ENCODE data around the gene ZKSCAN8. TPM values are rescaled to one million over a fixed set of nuclear protein-coding genes. Genes with fewer than 3 reads are reported as not detected.

Gene ZKSCAN8
- total RNA-seq, 4 donors from 2014 or later, result 7.6 to 23.0 (median 14.2) TPM

DNA sequence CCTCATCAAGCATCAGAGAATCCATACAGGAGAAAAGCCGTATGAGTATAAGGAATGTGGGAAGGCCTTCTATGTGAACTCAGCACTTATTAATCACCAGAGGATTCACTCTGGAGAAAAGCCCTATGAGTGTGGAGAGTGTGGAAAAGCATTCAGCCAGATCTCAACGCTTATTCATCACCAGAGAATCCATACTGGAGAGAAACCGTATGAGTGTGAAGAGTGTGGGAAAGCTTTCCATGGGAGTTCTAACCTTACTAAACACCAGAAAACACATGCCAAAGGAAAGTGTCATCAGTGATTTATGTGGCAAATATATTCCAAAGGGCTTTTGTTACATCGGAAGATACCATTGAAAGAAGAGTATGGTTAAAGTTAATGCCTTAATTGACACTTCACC, 25.4 kb downstream of the ZKSCAN8 start:
- Histone ChIP-seq H3K36me3 (no peaks in the 10 kb centered on the region), H3K27me3 (no peaks in the 10 kb centered on the region), H3K4me1 (no peaks in the 10 kb centered on the region), H3K4me3 (no peak overlapping the region), H3K9me3 (no peaks in the 10 kb centered on the region), H3K27ac (no peak overlapping the region)
- TF ChIP-seq POLR2AphosphoS5 (IDR thresholded peaks at IDR 0.05) (no peak), POLR2A (IDR thresholded peaks at IDR 0.05) (no peak), EP300 (IDR thresholded peaks at IDR 0.05) (no peak)
- TF ChIP-seq, protein P1, sequence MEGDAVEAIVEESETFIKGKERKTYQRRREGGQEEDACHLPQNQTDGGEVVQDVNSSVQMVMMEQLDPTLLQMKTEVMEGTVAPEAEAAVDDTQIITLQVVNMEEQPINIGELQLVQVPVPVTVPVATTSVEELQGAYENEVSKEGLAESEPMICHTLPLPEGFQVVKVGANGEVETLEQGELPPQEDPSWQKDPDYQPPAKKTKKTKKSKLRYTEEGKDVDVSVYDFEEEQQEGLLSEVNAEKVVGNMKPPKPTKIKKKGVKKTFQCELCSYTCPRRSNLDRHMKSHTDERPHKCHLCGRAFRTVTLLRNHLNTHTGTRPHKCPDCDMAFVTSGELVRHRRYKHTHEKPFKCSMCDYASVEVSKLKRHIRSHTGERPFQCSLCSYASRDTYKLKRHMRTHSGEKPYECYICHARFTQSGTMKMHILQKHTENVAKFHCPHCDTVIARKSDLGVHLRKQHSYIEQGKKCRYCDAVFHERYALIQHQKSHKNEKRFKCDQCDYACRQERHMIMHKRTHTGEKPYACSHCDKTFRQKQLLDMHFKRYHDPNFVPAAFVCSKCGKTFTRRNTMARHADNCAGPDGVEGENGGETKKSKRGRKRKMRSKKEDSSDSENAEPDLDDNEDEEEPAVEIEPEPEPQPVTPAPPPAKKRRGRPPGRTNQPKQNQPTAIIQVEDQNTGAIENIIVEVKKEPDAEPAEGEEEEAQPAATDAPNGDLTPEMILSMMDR (IDR thresholded peaks at IDR 0.05), result no peak
- DNase-seq (ENCODE audit: low spot score in 2 of 2), result no peak
- WGBS, result 78% methylated on average over 4 of the region's 4 CpGs

DNA sequence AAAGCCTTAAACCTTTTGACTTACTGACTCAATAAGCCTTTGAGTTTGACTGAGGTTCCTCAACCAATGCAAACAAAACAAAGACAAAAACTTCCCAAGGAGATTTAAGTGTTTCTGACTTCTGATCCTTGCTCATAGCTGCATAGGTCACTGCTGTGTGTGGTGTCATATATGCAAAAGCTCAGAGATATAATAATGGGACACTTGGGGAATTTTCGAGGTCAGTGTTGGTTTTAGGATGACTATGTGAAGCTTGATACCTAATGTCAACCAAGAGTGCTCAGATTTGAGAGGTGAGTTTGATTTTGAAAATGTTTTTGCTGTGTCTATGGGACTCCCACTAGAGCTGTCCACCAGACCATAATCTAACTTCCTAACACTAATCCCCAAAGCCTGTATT, 26.2 kb downstream of the ZKSCAN8 start:
- no peak for DNase-seq (ENCODE audit: low spot score in 2 of 2)
- Histone ChIP-seq H3K27ac (no peak overlapping the region), H3K36me3 (no peaks in the 10 kb centered on the region), H3K9me3 (no peaks in the 10 kb centered on the region), H3K27me3 (no peaks in the 10 kb centered on the region), H3K4me1 (no peaks in the 10 kb centered on the region), H3K4me3 (no peak overlapping the region)
- TF ChIP-seq POLR2A (IDR thresholded peaks at IDR 0.05) (no peak), POLR2AphosphoS5 (IDR thresholded peaks at IDR 0.05) (no peak), EP300 (IDR thresholded peaks at IDR 0.05) (no peak)
- TF ChIP-seq, protein P1 (IDR thresholded peaks at IDR 0.05), result no peak
- 95% methylated on average over 1 of the region's 1 CpG for WGBS

DNA sequence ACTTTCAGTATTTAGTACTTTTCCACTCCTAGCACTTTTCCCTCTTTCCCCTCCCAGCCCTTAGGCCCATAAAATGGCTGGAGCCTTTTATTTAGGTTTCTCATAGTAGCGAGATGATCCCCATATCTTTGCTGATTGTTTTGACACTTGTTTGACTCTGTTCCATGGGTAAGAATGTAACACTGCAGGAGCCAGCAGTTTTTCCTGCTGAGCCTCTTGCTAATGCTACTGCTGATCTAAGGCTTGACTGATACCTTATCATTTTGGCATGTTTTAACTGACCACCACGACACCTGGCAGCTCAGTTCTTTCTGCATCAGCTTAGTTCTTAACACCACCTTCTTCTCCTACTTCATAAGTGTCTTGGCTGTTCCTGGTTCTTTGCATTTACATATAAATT, 29.6 kb downstream of the ZKSCAN8 start:
- no peaks in the 10 kb centered on the region for H3K27me3 ChIP-seq
- no peak overlapping the region for H3K27ac ChIP-seq
- H3K9me3 ChIP-seq, result no peaks in the 10 kb centered on the region
- 70% methylated on average over 2 of the region's 2 CpGs for WGBS
- no peak overlapping the region for H3K4me3 ChIP-seq
- H3K36me3 ChIP-seq, result no peaks in the 10 kb centered on the region
- TF ChIP-seq, protein P1 (IDR thresholded peaks at IDR 0.05), result no peak
- TF ChIP-seq EP300 (IDR thresholded peaks at IDR 0.05), result no peak
- no peak for TF ChIP-seq POLR2AphosphoS5 (IDR thresholded peaks at IDR 0.05)
- no peak for TF ChIP-seq POLR2A (IDR thresholded peaks at IDR 0.05)
- H3K4me1 ChIP-seq, result no peaks in the 10 kb centered on the region
- no peak for DNase-seq (ENCODE audit: low spot score in 2 of 2)

DNA sequence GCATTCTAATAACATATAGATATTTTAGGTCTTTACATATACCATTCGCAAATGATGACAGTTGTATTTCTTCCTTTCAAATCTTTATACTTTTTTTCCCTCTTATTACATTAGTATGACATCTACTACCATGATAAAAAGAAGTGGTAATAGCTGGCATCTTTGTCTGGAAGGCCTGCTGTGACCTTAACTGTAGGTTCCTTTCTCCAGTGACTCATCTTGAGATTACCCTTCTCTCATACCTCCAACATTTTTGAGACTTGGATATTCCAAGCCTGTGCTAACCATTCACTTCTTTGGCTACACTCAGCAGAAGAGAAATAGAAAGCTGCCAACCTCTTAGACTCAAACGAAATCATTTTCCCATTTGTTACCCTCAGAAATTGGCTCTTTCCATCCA, 30.3 kb downstream of the ZKSCAN8 start:
- no peak overlapping the region for H3K27ac ChIP-seq
- H3K4me1 ChIP-seq, result no peaks in the 10 kb centered on the region
- 91% methylated on average over 2 of the region's 2 CpGs for WGBS
- H3K27me3 ChIP-seq, result no peaks in the 10 kb centered on the region
- H3K4me3 ChIP-seq, result no peak overlapping the region
- H3K9me3 ChIP-seq, result no peaks in the 10 kb centered on the region
- no peak for DNase-seq (ENCODE audit: low spot score in 2 of 2)
- no peaks in the 10 kb centered on the region for H3K36me3 ChIP-seq
- TF ChIP-seq POLR2A (IDR thresholded peaks at IDR 0.05), result no peak

DNA sequence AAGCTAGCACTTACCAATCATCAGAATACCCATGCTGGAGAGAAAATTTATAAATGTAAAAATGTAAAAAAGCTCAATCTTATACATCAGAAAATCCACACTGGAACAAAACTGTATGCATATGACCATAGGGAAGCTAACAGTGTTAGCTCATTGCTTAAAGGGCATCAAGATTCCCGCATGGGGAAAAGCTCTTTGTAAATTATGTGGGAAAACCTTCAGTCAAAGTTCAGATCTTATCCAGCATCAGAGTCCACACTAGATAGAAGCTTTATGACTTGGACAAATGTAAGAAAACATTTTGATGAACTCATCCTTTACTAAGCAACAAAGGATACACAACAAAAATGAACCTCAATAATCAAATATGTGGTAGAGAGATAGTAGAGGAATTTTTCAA, 34.7 kb downstream of the ZKSCAN8 start:
- Histone ChIP-seq H3K27ac (no peak overlapping the region), H3K27me3 (peaks cover 5% of the 10 kb centered on the region), H3K36me3 (no peaks in the 10 kb centered on the region), H3K4me3 (no peak overlapping the region), H3K4me1 (no peaks in the 10 kb centered on the region), H3K9me3 (no peaks in the 10 kb centered on the region)
- WGBS, result 90% methylated on average over 1 of the region's 1 CpG
- TF ChIP-seq POLR2AphosphoS5 (IDR thresholded peaks at IDR 0.05), result no peak
- TF ChIP-seq EP300 (IDR thresholded peaks at IDR 0.05), result no peak
- TF ChIP-seq, protein P1 (IDR thresholded peaks at IDR 0.05), result no peak
- no peak for TF ChIP-seq POLR2A (IDR thresholded peaks at IDR 0.05)
- no peak for DNase-seq (ENCODE audit: low spot score in 2 of 2)

DNA sequence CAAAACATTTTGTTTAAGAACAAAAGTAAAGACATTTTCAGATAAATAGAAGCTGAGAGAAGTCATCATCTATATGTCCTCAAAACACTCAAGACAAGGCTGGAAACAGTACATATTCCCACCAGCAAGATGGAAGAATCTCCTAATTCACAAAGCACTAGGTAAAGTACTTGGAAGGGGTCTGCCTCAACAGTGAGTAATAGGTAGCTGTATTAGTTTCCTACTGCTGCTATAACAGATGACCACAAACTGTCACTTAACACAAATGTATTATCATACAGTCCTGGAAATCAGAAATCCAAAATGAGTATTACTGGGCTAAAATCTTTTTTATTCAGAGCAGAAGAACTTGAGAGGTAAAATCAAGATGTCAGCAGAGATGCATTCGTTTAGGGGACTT, 40.6 kb downstream of the ZKSCAN8 start:
- WGBS, result 61% methylated on average over 1 of the region's 1 CpG
- TF ChIP-seq POLR2AphosphoS5 (IDR thresholded peaks at IDR 0.05) (no peak), EP300 (IDR thresholded peaks at IDR 0.05) (no peak), POLR2A (IDR thresholded peaks at IDR 0.05) (no peak)
- TF ChIP-seq, protein P1 (IDR thresholded peaks at IDR 0.05), result no peak
- Histone ChIP-seq H3K27ac (no peak overlapping the region), H3K9me3 (peaks cover 5% of the 10 kb centered on the region), H3K4me3 (no peak overlapping the region), H3K4me1 (no peaks in the 10 kb centered on the region), H3K27me3 (peaks cover 5% of the 10 kb centered on the region), H3K36me3 (no peaks in the 10 kb centered on the region)
- DNase-seq (ENCODE audit: low spot score in 2 of 2), result no peak

Measured in suprapubic skin (tissue), 4 donors.